ENCODE measurements around the gene PITX1.

The PITX1 gene

DNA sequence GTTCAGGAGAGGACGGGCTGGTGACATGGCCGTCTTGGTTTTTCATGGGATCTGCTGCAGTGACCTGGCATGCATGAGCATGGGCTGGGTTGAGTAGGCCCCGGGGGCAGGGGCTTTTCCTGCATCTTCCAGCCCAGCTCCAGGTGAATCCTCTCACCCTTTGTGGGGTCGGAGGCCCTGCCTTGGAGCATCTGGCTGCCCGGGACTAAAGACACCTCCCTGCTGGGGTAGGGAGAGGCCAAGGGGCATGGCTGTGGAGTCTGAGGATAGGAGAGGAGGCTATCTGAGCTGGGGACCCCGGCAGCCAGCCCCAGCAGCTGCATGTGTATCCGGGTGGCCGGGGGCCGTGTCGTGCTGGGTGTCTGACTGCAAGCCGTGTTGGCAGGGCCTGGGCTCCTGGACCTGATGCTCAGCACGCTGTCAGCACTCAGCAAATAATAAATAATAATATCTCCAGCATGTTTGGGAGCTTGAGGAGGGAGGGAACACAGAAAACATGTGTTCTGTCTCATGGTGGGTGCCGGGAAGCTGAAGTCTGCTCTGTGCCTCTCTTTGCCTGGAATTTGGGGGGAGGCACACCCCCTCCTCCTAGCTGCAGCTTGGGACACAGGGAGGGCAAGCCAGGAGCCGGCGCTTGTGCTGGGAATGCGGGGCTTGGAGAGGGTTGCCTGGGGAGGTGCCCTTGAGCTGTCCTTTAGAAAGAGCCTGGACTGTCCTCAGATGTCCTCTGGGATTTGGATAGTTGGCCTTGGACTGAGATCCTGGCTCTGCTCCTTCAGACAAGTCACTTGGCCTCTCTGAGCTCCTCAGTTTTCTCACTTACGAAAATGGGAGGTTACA is 28.4 kb upstream of the PITX1 start:
- no peaks in the 10 kb centered on the region for H3K9me3 ChIP-seq (ENCODE audit: control extremely low read depth in 1 of 5, control insufficient read depth in 4 of 5, insufficient read depth in 2 of 5, low read depth in 1 of 5, low read length in 4 of 5)
- H3K36me3 ChIP-seq (ENCODE audit: control insufficient read depth in 4 of 4, insufficient read depth in 4 of 4, low read length in 3 of 4), result no peaks in the 10 kb centered on the region
- no peak overlapping the region for H3K27ac ChIP-seq (ENCODE audit: insufficient read depth in 1 of 2, low read depth in 1 of 2, low read length in 2 of 2, poor library complexity in 1 of 2, severe bottlenecking in 2 of 2)
- no peaks in the 10 kb centered on the region for H3K4me1 ChIP-seq (ENCODE audit: control extremely low read depth in 1 of 4, control insufficient read depth in 4 of 4, insufficient read depth in 4 of 4, low read length in 3 of 4)
- CTCF ChIA-PET, result no interaction called here
- no peak for DNase-seq
- no peak overlapping the region for H3K4me3 ChIP-seq (ENCODE audit: control insufficient read depth in 1 of 7, extremely low read depth in 1 of 7, insufficient read depth in 4 of 7, low read depth in 2 of 7, low read length in 6 of 7)
- peaks cover 0 to 40% (median 3%) of the 10 kb centered on the region in 5 experiments for H3K27me3 ChIP-seq (replicated peaks in 2 of 5; ENCODE audit: control insufficient read depth in 4 of 5, insufficient read depth in 5 of 5, low read length in 4 of 5)
- whole genome bisulfite sequencing (ENCODE audit: insufficient coverage), result 94% methylated on average over 12 of the region's 17 CpGs
- POLR2A ChIA-PET, result interaction anchor here (0.6 kb wide), 1 partner anchor 12 kb away, joined by 3 read pairs; no protein-coding TSS in a partner anchor

DNA sequence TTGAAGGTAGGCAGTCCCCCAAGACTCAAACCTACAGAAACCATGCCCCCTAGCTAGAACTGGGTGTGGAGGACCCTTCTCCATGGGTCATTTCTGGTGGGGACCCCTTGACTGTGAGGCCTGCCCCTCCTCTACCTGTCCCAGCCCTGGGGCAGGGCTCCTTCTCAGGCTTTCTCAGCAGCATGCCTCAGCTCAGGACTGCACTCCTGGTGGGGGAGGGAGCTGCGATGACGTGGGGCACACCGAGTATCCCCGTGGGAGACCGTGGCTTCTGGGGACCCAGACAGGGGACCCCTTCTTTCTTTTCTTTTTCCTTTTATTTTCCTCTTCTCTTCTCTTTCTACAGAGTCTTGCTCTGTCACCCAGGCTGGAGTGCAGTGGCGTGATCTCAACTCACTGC is 27.0 kb upstream of the PITX1 start:
- peaks cover 0 to 50% (median 7%) of the 10 kb centered on the region in 5 experiments for H3K27me3 ChIP-seq (replicated peaks in 2 of 5; ENCODE audit: control insufficient read depth in 4 of 5, insufficient read depth in 5 of 5, low read length in 4 of 5)
- H3K36me3 ChIP-seq (ENCODE audit: control insufficient read depth in 4 of 4, insufficient read depth in 4 of 4, low read length in 3 of 4), result no peaks in the 10 kb centered on the region
- WGBS (ENCODE audit: insufficient coverage), result 100% methylated on average over 2 of the region's 6 CpGs
- H3K27ac ChIP-seq (ENCODE audit: insufficient read depth in 1 of 2, low read depth in 1 of 2, low read length in 2 of 2, poor library complexity in 1 of 2, severe bottlenecking in 2 of 2), result no peak overlapping the region
- no peaks in the 10 kb centered on the region for H3K4me1 ChIP-seq (ENCODE audit: control extremely low read depth in 1 of 4, control insufficient read depth in 4 of 4, insufficient read depth in 4 of 4, low read length in 3 of 4)
- no peaks in the 10 kb centered on the region for H3K9me3 ChIP-seq (ENCODE audit: control extremely low read depth in 1 of 5, control insufficient read depth in 4 of 5, insufficient read depth in 2 of 5, low read depth in 1 of 5, low read length in 4 of 5)
- ChIA-PET POLR2A (no interaction called here), CTCF (interaction anchor here (1.0 to 2.5 kb wide), 2 partner anchors 9 to 18 kb away, joined by 3 to 6 read pairs; no protein-coding TSS in a partner anchor)
- DNase-seq, result no peak
- no peak overlapping the region for H3K4me3 ChIP-seq (ENCODE audit: control insufficient read depth in 1 of 7, extremely low read depth in 1 of 7, insufficient read depth in 4 of 7, low read depth in 2 of 7, low read length in 6 of 7)

DNA sequence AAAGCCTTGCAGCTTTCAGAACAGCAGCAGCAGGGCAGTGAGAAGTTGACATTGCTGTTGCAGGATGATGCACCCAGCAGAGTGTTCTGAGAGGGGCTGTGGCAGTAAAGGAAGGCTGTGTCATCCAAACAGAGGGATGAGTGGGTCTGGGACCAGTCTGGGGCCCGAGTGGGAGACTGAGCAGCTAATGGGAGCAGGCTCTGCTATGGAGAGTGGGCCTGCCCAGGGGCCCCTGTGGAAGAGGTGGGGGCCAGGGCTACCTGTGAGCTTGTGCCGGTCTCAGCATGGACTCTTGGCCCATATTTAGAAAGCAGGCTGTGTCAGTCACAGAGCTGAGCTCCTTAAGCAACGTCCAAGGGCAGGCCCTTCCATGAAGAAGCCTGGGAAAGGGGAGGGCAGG is 26.0 kb upstream of the PITX1 start:
- Histone ChIP-seq H3K27ac (ENCODE audit: insufficient read depth in 1 of 2, low read depth in 1 of 2, low read length in 2 of 2, poor library complexity in 1 of 2, severe bottlenecking in 2 of 2) (no peak overlapping the region), H3K27me3 (replicated peaks in 2 of 5; ENCODE audit: control insufficient read depth in 4 of 5, insufficient read depth in 5 of 5, low read length in 4 of 5) (peaks cover 0 to 49% (median 9%) of the 10 kb centered on the region in 5 experiments), H3K36me3 (ENCODE audit: control insufficient read depth in 4 of 4, insufficient read depth in 4 of 4, low read length in 3 of 4) (no peaks in the 10 kb centered on the region), H3K4me1 (ENCODE audit: control extremely low read depth in 1 of 4, control insufficient read depth in 4 of 4, insufficient read depth in 4 of 4, low read length in 3 of 4) (no peaks in the 10 kb centered on the region), H3K4me3 (ENCODE audit: control insufficient read depth in 1 of 7, extremely low read depth in 1 of 7, insufficient read depth in 4 of 7, low read depth in 2 of 7, low read length in 6 of 7) (no peak overlapping the region), H3K9me3 (ENCODE audit: control extremely low read depth in 1 of 5, control insufficient read depth in 4 of 5, insufficient read depth in 2 of 5, low read depth in 1 of 5, low read length in 4 of 5) (no peaks in the 10 kb centered on the region)
- WGBS (ENCODE audit: insufficient coverage), result 88% methylated on average over 3 of the region's 3 CpGs
- ChIA-PET POLR2A (no interaction called here), CTCF (interaction anchor here (1.0 to 2.5 kb wide), 2 partner anchors 10 to 17 kb away, joined by 3 to 6 read pairs; no protein-coding TSS in a partner anchor)
- no peak for DNase-seq

DNA sequence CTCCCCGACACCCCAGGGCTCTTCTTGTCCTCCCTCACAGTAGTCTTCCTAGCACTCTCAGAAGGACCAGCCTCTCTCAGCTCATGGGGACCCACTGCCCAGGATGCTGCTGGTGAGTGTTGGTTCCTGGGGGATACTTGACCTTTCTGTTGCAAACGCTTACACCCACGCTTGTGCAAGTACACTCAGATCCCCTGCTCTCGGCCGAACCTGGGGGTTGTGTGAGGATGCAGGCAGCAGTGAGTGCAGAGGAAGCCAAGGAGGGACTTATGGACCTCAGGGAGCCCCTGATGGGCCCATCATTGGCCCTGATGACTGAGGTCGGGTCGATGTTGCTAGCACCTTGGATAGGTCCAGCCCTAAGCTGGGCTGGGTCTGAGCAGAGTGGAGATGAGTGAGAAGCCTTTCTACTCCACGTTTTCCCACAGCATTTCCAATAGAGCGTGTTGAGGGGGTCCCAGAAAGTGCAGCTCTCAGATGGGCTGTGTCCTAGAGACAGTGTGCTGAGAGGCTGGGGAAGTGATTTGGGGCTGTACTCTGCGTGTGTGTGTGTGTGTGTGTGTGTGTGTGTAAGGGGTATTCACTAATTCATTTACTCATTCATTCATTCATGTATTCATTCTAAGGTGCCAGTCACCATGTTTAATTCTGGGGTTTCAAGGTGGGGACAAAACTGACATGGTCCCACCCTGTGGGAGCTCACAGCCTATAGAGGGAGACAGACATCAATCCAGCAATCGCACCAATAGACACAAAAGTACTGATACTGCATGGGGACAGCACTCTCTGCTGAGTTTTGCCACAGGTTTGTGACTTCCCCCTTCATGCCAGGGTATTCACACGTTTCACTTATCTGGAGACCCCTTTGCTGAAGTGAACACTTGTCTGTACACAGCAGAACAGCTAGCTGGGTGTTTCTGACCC is 25.2 kb upstream of the PITX1 start:
- no peak for DNase-seq
- 82% methylated on average over 9 of the region's 12 CpGs for WGBS (ENCODE audit: insufficient coverage)
- CTCF ChIA-PET, result interaction anchor here (2.5 kb wide), 1 partner anchor 11 kb away, joined by 6 read pairs; no protein-coding TSS in a partner anchor
- peaks cover 0 to 50% (median 12%) of the 10 kb centered on the region in 5 experiments for H3K27me3 ChIP-seq (replicated peaks in 2 of 5; ENCODE audit: control insufficient read depth in 4 of 5, insufficient read depth in 5 of 5, low read length in 4 of 5)
- POLR2A ChIA-PET, result no interaction called here
- no peak overlapping the region for H3K4me3 ChIP-seq (ENCODE audit: control insufficient read depth in 1 of 7, extremely low read depth in 1 of 7, insufficient read depth in 4 of 7, low read depth in 2 of 7, low read length in 6 of 7)
- H3K4me1 ChIP-seq (ENCODE audit: control extremely low read depth in 1 of 4, control insufficient read depth in 4 of 4, insufficient read depth in 4 of 4, low read length in 3 of 4), result no peaks in the 10 kb centered on the region
- no peak overlapping the region for H3K27ac ChIP-seq (ENCODE audit: insufficient read depth in 1 of 2, low read depth in 1 of 2, low read length in 2 of 2, poor library complexity in 1 of 2, severe bottlenecking in 2 of 2)
- no peaks in the 10 kb centered on the region for H3K36me3 ChIP-seq (ENCODE audit: control insufficient read depth in 4 of 4, insufficient read depth in 4 of 4, low read length in 3 of 4)
- no peaks in the 10 kb centered on the region for H3K9me3 ChIP-seq (ENCODE audit: control extremely low read depth in 1 of 5, control insufficient read depth in 4 of 5, insufficient read depth in 2 of 5, low read depth in 1 of 5, low read length in 4 of 5)

DNA sequence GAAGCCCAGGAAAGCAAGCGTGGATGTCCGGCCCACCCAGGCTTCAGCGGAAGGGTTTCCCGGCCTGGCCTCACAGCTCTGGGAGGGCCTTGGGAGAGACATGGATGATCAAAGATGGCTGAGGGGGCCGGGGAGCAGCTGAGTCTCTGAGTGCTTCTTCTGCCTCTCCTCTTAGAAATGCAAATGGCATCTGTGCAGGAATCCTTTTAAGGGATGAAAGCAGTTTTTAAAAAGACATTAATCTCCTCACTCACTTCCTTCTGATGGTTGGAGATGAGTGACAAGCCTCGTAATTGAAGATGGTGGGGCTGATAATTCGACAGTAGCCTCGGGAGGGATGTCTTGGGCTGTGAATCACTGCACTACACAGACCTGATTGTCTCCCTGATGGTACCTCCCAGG is 24.3 kb upstream of the PITX1 start:
- no peak overlapping the region for H3K4me3 ChIP-seq (ENCODE audit: control insufficient read depth in 1 of 7, extremely low read depth in 1 of 7, insufficient read depth in 4 of 7, low read depth in 2 of 7, low read length in 6 of 7)
- H3K27me3 ChIP-seq (replicated peaks in 2 of 5; ENCODE audit: control insufficient read depth in 4 of 5, insufficient read depth in 5 of 5, low read length in 4 of 5), result peaks cover 0 to 58% (median 18%) of the 10 kb centered on the region in 5 experiments
- peaks cover 2 to 5% (median 4%) of the 10 kb centered on the region in 4 experiments for H3K4me1 ChIP-seq (ENCODE audit: control extremely low read depth in 1 of 4, control insufficient read depth in 4 of 4, insufficient read depth in 4 of 4, low read length in 3 of 4)
- H3K9me3 ChIP-seq (ENCODE audit: control extremely low read depth in 1 of 5, control insufficient read depth in 4 of 5, insufficient read depth in 2 of 5, low read depth in 1 of 5, low read length in 4 of 5), result no peaks in the 10 kb centered on the region
- POLR2A ChIA-PET, result no interaction called here
- no peaks in the 10 kb centered on the region for H3K36me3 ChIP-seq (ENCODE audit: control insufficient read depth in 4 of 4, insufficient read depth in 4 of 4, low read length in 3 of 4)
- 82% methylated on average over 3 of the region's 8 CpGs for whole genome bisulfite sequencing (ENCODE audit: insufficient coverage)
- CTCF ChIA-PET, result interaction anchor here (2.5 kb wide), 1 partner anchor 12 kb away, joined by 6 read pairs; no protein-coding TSS in a partner anchor
- no peak overlapping the region for H3K27ac ChIP-seq (ENCODE audit: insufficient read depth in 1 of 2, low read depth in 1 of 2, low read length in 2 of 2, poor library complexity in 1 of 2, severe bottlenecking in 2 of 2)
- DNase-seq, result no peak

DNA sequence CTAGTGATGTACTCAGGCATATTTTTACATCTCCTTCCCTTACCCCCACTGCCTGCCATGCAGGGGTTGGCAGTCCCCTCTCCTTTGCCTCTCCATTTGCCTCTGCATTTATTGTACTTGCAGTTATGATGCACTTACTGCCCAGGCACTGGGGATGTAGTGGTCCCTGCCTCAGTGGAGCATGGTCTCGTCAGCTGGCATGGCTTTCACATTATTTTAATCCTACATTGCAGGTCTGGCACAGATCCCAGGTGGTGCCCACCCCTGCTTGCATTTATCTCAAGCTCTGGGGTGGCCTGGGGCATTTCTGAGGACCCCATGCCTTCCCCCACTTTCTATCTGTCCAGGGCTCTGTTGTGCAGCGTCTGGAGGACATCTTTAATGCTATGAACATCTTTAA is 23.2 kb upstream of the PITX1 start:
- peaks cover 2 to 10% (median 9%) of the 10 kb centered on the region in 4 experiments for H3K4me1 ChIP-seq (ENCODE audit: control extremely low read depth in 1 of 4, control insufficient read depth in 4 of 4, insufficient read depth in 4 of 4, low read length in 3 of 4)
- DNase-seq, result no peak
- CTCF ChIA-PET, result no interaction called here
- H3K27me3 ChIP-seq (replicated peaks in 2 of 5; ENCODE audit: control insufficient read depth in 4 of 5, insufficient read depth in 5 of 5, low read length in 4 of 5), result peaks cover 0 to 67% (median 23%) of the 10 kb centered on the region in 5 experiments
- no peak overlapping the region for H3K4me3 ChIP-seq (ENCODE audit: control insufficient read depth in 1 of 7, extremely low read depth in 1 of 7, insufficient read depth in 4 of 7, low read depth in 2 of 7, low read length in 6 of 7)
- no peaks in the 10 kb centered on the region for H3K36me3 ChIP-seq (ENCODE audit: control insufficient read depth in 4 of 4, insufficient read depth in 4 of 4, low read length in 3 of 4)
- POLR2A ChIA-PET, result no interaction called here
- WGBS (ENCODE audit: insufficient coverage), result 100% methylated on average over 1 of the region's 2 CpGs
- H3K9me3 ChIP-seq (ENCODE audit: control extremely low read depth in 1 of 5, control insufficient read depth in 4 of 5, insufficient read depth in 2 of 5, low read depth in 1 of 5, low read length in 4 of 5), result no peaks in the 10 kb centered on the region
- no peak overlapping the region for H3K27ac ChIP-seq (ENCODE audit: insufficient read depth in 1 of 2, low read depth in 1 of 2, low read length in 2 of 2, poor library complexity in 1 of 2, severe bottlenecking in 2 of 2)

Data from common myeloid progenitor, CD34-positive (primary cell).